K562 treated with DMSO at 1 percent for 12 hours (cell line): Measurements from ENCODE around the gene IRF7. TPM values are rescaled to one million over a fixed set of nuclear protein-coding genes. Genes with fewer than 3 reads are reported as not detected.

Experiments
- total RNA-seq: library from RNA; unstranded; fragments of 300-600 nt; gene quantifications from 2 replicates; pipeline ENCODE4 v1.2.3, GENCODE V29; 2022; ENCODE audit not compliant: insufficient read depth

The IRF7 gene
- total RNA-seq, result 41.5 and 44.6 TPM in 2 replicates

GRCh38 chr11:615504-616319 lies at the start of gene IRF7:
TSS of gene IRF7 (minus strand) at chr11:615950. CDS start at chr11:615364, 586 bp downstream.

GRCh38 chr11:636511-637332 lies 21.0 kb upstream of the IRF7 start, which contains the start of gene DRD4:
TSS of gene DRD4 (plus strand) at chr11:637269. CDS start at chr11:637305, 36 bp downstream.

DNA sequence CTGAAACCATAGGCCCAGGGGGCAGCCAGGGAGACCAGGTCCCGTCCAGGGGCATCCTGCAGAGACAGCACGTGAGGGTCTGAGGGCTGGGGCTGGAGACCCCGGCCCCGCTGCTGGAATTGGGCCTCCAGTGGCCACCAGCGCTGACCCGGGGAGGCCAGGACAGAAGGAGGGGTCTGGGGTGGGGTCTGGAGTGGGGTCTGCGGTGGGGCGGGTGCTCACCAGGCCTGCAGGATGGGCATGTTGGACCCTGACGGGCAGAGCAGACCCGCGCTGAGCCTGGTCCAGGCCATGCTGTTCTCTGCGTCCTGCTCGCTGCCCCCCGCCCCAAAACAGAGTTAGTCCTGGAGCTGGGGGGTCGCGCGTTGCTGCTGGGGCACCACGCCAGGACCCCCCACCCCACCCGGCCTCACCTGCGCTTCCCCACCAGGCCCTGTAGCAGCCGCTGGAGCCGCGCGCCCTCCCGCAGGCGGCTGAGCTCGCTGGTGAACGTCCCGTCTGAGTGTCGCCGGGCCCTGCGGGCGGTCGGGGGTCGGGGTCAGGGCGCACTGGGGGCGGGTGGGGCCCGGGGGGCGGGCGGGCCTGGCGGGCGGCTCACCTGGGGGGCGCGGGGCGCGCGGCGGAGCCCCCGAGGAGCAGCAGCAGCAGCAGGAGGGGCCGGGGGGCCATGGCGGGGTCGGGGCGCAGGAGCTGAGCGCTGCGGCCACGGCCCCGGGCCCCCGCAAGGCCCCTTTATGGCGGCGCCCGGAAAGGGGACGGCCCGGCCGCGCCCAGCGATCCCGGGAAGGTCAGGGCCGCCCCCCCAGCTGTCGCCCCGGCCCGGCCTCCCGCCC lies 10.9 kb upstream of the IRF7 start, which contains the start of gene SCT:
Gene SCT (minus strand): TSS at position 707 of the 833 bp plus-strand sequence. CDS start 38 bp downstream, at position 669.

DNA sequence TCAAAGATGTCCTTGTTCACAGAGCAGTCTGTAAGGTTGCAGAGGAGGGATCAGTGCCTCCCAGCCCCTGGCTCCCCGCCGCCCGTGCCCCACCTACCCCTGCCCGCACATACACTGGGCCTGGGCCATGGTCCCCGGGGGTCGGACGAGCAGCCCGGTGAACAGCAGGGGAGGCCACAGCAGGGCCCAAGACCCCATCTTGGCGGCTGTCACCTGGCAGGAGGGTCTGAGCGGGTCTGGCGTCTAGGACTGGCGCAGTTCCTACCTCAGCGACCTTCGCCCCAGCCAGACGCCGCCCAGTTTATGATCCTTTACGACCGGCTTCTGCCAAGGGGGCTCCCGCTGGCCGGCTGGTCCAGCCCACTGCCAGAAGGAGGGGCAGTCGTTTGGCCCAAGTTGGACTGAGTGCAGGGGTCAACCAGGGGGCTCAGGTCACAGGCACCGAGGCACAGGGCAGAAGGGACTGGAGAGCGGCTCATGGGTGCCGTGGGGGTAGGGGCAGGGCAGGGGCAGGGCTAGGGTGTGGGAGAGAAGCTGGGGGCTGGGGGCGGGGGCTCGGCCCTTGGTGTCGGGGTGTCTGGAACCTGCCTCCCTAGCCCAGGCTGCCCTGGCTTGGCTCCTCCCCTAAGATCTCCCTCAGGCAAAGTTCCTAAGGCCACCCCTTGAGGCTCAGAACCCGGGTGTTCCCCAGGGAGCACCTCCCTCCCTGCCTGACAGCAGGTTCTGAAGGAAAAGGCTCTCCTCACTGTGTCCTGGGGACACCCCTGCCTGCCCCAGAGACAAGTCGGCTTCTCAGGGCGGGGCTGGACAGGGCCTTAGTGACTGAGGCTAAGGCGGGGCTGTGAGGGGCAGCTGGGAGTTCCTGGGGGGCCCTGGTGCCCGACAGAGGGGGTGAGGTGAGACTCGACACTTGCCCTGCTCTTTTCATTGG lies 9.2 kb upstream of the IRF7 start, which contains the start of gene CDHR5:
Gene CDHR5 (minus strand): TSS at position 251 of the 931 bp plus-strand sequence. CDS start 53 bp downstream, at position 198.

GRCh38 chr11:575996-576768 lies 39.6 kb downstream of the IRF7 start, which contains the start of gene PHRF1:
TSS of gene PHRF1 (plus strand) at chr11:576470. CDS start at chr11:581513, 5,043 bp downstream.

Other genes starting within 250 kb of the IRF7 start
- 14.1 and 23.4 TPM in 2 replicates for gene B4GALNT4, start 246.5 kb downstream of the IRF7 start, total RNA-seq
- gene PKP3, start 221.7 kb downstream of the IRF7 start, total RNA-seq, result 59.0 and 60.2 TPM in 2 replicates
- gene SIGIRR, start 201.0 kb downstream of the IRF7 start, total RNA-seq, result 155 and 218 TPM in 2 replicates
- 5.6 and 11.0 TPM in 2 replicates for gene ANO9, start 173.9 kb downstream of the IRF7 start, total RNA-seq
- 48.3 and 52.0 TPM in 2 replicates for gene PTDSS2, start 165.7 kb downstream of the IRF7 start, total RNA-seq
- 164 and 185 TPM in 2 replicates for gene RNH1, start 108.7 kb downstream of the IRF7 start, total RNA-seq
- 30.0 and 51.1 TPM in 2 replicates for gene HRAS, start 80.4 kb downstream of the IRF7 start, total RNA-seq
- 1.9 and 3.7 TPM in 2 replicates for gene LRRC56, start 78.4 kb downstream of the IRF7 start, total RNA-seq
- gene LMNTD2, start 55.2 kb downstream of the IRF7 start, total RNA-seq, result 2.0 and 2.8 TPM in 2 replicates
- 40.8 and 66.7 TPM in 2 replicates for gene RASSF7, start 55.0 kb downstream of the IRF7 start, total RNA-seq
- 9.8 and 21.1 TPM in 2 replicates for gene PHRF1, start 39.5 kb downstream of the IRF7 start, total RNA-seq
- not detected in 2 replicates for gene CDHR5, start 9.0 kb upstream of the IRF7 start, total RNA-seq
- not detected in 2 replicates for gene SCT, start 11.2 kb upstream of the IRF7 start, total RNA-seq
- 0.88 and 1.6 TPM in 2 replicates for gene DRD4, start 21.3 kb upstream of the IRF7 start, total RNA-seq
- gene DEAF1, start 79.3 kb upstream of the IRF7 start, total RNA-seq, result 51.5 and 67.2 TPM in 2 replicates
- gene TMEM80, start 79.9 kb upstream of the IRF7 start, total RNA-seq, result 19.1 and 32.6 TPM in 2 replicates
- gene EPS8L2, start 90.3 kb upstream of the IRF7 start, total RNA-seq, result 5.2 and 7.1 TPM in 2 replicates
- gene TALDO1, start 131.5 kb upstream of the IRF7 start, total RNA-seq, result 543 and 606 TPM in 2 replicates
- 27.5 and 66.9 TPM in 2 replicates for gene GATD1, start 161.5 kb upstream of the IRF7 start, total RNA-seq
- gene CEND1, start 174.1 kb upstream of the IRF7 start, total RNA-seq, result 0.69 TPM in 1 of 2 replicates, not detected in the other
- gene SLC25A22, start 182.3 kb upstream of the IRF7 start, total RNA-seq, result 21.6 and 29.4 TPM in 2 replicates
- gene PIDD1, start 189.3 kb upstream of the IRF7 start, total RNA-seq, result 22.8 and 31.5 TPM in 2 replicates
- 1,821 and 2,673 TPM in 2 replicates for gene RPLP2, start 194.0 kb upstream of the IRF7 start, total RNA-seq
- gene PNPLA2, start 203.0 kb upstream of the IRF7 start, total RNA-seq, result 139 and 145 TPM in 2 replicates
- 17.9 and 22.6 TPM in 2 replicates for gene CRACR2B, start 212.0 kb upstream of the IRF7 start, total RNA-seq
- gene CD151, start 217.0 kb upstream of the IRF7 start, total RNA-seq, result 123 and 132 TPM in 2 replicates
- gene POLR2L, start 226.6 kb upstream of the IRF7 start, total RNA-seq, result 48.6 and 66.2 TPM in 2 replicates
- 12.7 and 17.3 TPM in 2 replicates for gene TSPAN4, start 226.9 kb upstream of the IRF7 start, total RNA-seq